CD14-positive monocyte (primary cell): Measurements from ENCODE around the gene SLC38A6. TPM values are rescaled to one million over a fixed set of nuclear protein-coding genes. Genes with fewer than 3 reads are reported as not detected.
"Not testable (repeated sequence)": the region's sequence is repeated elsewhere in the genome, so short reads cannot be mapped to it uniquely, and the experiment has no call there.

Source experiments
- DNase-seq, 3 donors: peaks; one replicate each; pipeline ENCODE4 v3.0.0-alpha.2; 2011 to 2022
- H2AFZ ChIP-seq: 2 replicates; pipeline ENCODE4 v1.6.0; 2012; ENCODE audit warnings: mild to moderate bottlenecking, low read depth, low read length, inconsistent platforms; ENCODE audit not compliant: insufficient read depth, poor library complexity, severe bottlenecking
- H3K27ac ChIP-seq, 2 donors: 1 replicate in 1 of 2; 2 replicates in 1 of 2; pipeline ENCODE4 v1.5.1; 2012 to 2013; ENCODE audit warnings: low read length in 2 of 2, control low read depth in 1 of 2, inconsistent platforms in 1 of 2, low read depth in 1 of 2, mild to moderate bottlenecking in 1 of 2
- H3K27me3 ChIP-seq, 2 donors: one replicate each; pipeline versions ENCODE4 v1.6.0 to v1.6.1; 2011 to 2013; ENCODE audit warnings: low read length in 2 of 2; ENCODE audit not compliant: control insufficient read depth in 2 of 2, insufficient read depth in 2 of 2
- H3K36me3 ChIP-seq, 2 donors: replicated peaks in 1 of 2; 1 replicate in 1 of 2; 2 replicates in 1 of 2; pipeline versions ENCODE4 v1.5.1 to v1.6.1; 2012 to 2013; ENCODE audit warnings: low read length in 2 of 2, control low read depth in 1 of 2, inconsistent platforms in 1 of 2, mild to moderate bottlenecking in 1 of 2; ENCODE audit not compliant: insufficient read depth in 2 of 2, control insufficient read depth in 1 of 2
- H3K4me1 ChIP-seq, 2 donors: 1 replicate in 1 of 2; 2 replicates in 1 of 2; pipeline versions ENCODE4 v1.5.1 to v1.6.1; 2012 to 2013; ENCODE audit warnings: low read length in 2 of 2, control low read depth in 1 of 2, inconsistent platforms in 1 of 2, mild to moderate bottlenecking in 1 of 2, moderate library complexity in 1 of 2; ENCODE audit not compliant: insufficient read depth in 2 of 2, control insufficient read depth in 1 of 2
- H3K4me2 ChIP-seq: replicated peaks from 2 replicates; pipeline ENCODE3; 2012; ENCODE audit warnings: low read length, moderate library complexity, mild to moderate bottlenecking; ENCODE audit not compliant: poor library complexity, severe bottlenecking; ENCODE audit errors: extremely low read depth
- H3K4me3 ChIP-seq, 3 experiments: fragments of 200-600 bp in 1 of 3; sonication (generic) in 1 of 3; replicated peaks in 1 of 3; 1 replicate in 2 of 3; 2 replicates in 1 of 3; pipeline ENCODE4 v1.5.1; 2011 to 2013; ENCODE audit warnings: low read length in 3 of 3, mild to moderate bottlenecking in 3 of 3, control low read depth in 2 of 3, low read depth in 2 of 3, inconsistent platforms in 1 of 3, moderate library complexity in 1 of 3
- H3K79me2 ChIP-seq: 2 replicates; pipeline ENCODE4 v1.6.0; 2012; ENCODE audit warnings: mild to moderate bottlenecking, control low read depth, inconsistent platforms, low read length, moderate library complexity; ENCODE audit not compliant: insufficient read depth
- H3K9ac ChIP-seq: 2 replicates; pipeline ENCODE4 v1.6.0; 2017; ENCODE audit warnings: low read length, mild to moderate bottlenecking; ENCODE audit not compliant: insufficient read depth, poor library complexity, severe bottlenecking
- H3K9me3 ChIP-seq, 2 donors: replicated peaks in 1 of 2; 1 replicate in 1 of 2; 2 replicates in 1 of 2; pipeline versions ENCODE4 v1.5.1 to v1.6.1; 2012 to 2013; ENCODE audit warnings: low read length in 2 of 2, control low read depth in 1 of 2; ENCODE audit not compliant: control insufficient read depth in 1 of 2, insufficient read depth in 1 of 2
- H4K20me1 ChIP-seq: 2 replicates; pipeline ENCODE4 v1.6.0; 2012; ENCODE audit warnings: mild to moderate bottlenecking, low read length, control low read depth, moderate library complexity; ENCODE audit not compliant: insufficient read depth
- H3K27ac Mint-ChIP-seq, 7 donors: one replicate each; pipeline ENCODE4 v1.8.0; 2020; ENCODE audit warnings: mild to moderate bottlenecking in 7 of 7, mixed read lengths in 7 of 7, moderate library complexity in 6 of 7, inconsistent platforms in 2 of 7
- H3K27me3 Mint-ChIP-seq, 3 donors: one replicate each; pipeline ENCODE4 v1.8.0; 2021 to 2022; ENCODE audit warnings: low read depth in 3 of 3, mild to moderate bottlenecking in 3 of 3, mixed read lengths in 3 of 3, moderate library complexity in 3 of 3, inconsistent platforms in 1 of 3
- H3K36me3 Mint-ChIP-seq, 2 donors: one replicate each; pipeline ENCODE4 v1.8.0; 2020; ENCODE audit warnings: mixed read lengths in 2 of 2, inconsistent platforms in 1 of 2, mild to moderate bottlenecking in 1 of 2
- H3K4me1 Mint-ChIP-seq: one replicate; pipeline ENCODE4 v1.8.0; 2020; ENCODE audit warnings: mild to moderate bottlenecking, mixed read lengths
- H3K4me3 Mint-ChIP-seq, 2 donors: one replicate each; pipeline ENCODE4 v1.8.0; 2020; ENCODE audit warnings: mild to moderate bottlenecking in 2 of 2, mixed read lengths in 2 of 2, moderate library complexity in 1 of 2
- H3K9me3 Mint-ChIP-seq, 7 donors: one replicate each; pipeline ENCODE4 v1.8.0; 2020 to 2022; ENCODE audit warnings: mixed read lengths in 7 of 7, mild to moderate bottlenecking in 6 of 7, moderate library complexity in 6 of 7, inconsistent platforms in 2 of 7
- CTCF ChIP-seq: fragments of 200-600 bp; IDR thresholded peaks from one replicate; pipeline ENCODE4 v1.8.0; 2022; ENCODE audit warnings: antibody characterized with exemption, mild to moderate bottlenecking
- WGBS: methylation state at CpG from one replicate; pipeline ENCODE4 v1.1.5; 2013; ENCODE audit warnings: missing lambda C conversion rate; ENCODE audit not compliant: insufficient coverage; 5-methylcytosine and 5-hydroxymethylcytosine counted together
- intact Hi-C, 2 donors: fragments of 100-400 bp; cut with micrococcal nuclease; formaldehyde crosslinking; loops; one replicate each; pipeline versions ENCODE4 v1.15.0 to v1.15.1; 2023
- polyA plus RNA-seq, 3 donors: library from polyadenylated mRNA; depleted of rRNA in 1 of 3; unstranded in 2 of 3; stranded (reverse) in 1 of 3; fragments of 300-500 nt in 2 of 3; fragments of >200 nt in 1 of 3; fragmentation: Illumina TruSeq in 2 of 3; gene quantifications; 1 replicate in 2 of 3; 2 replicates in 1 of 3; pipeline ENCODE4 v1.2.3, GENCODE V29; 2012 to 2021

The SLC38A6 gene
- polyA plus RNA-seq, 3 donors = 10.3 to 15.9 (median 14.0) TPM

GRCh38 chr14:61064856-61065255, 83.8 kb downstream of the SLC38A6 start:
- peaks cover 6 to 16% of the 10 kb centered on the region in 2 donors for H3K36me3 Mint-ChIP-seq
- no peak for DNase-seq
- Histone ChIP-seq H3K36me3 (no peaks in the 10 kb centered on the region), H3K9me3 (no peaks in the 10 kb centered on the region), H4K20me1 (no peaks in the 10 kb centered on the region), H3K4me3 (no peak overlapping the region), H3K4me1 (no peaks in the 10 kb centered on the region), H3K79me2 (no peaks in the 10 kb centered on the region), H3K27ac (no peak overlapping the region), H3K27me3 (no peaks in the 10 kb centered on the region), H3K9ac (no peak overlapping the region), H3K4me2 (no peak overlapping the region), H2AFZ (no peak overlapping the region)
- peaks cover 0 to 9% (median 2%) of the 10 kb centered on the region in 7 donors for H3K9me3 Mint-ChIP-seq
- intact Hi-C loops = no loop called here
- no peak overlapping the region for H3K27ac Mint-ChIP-seq
- TF ChIP-seq CTCF = no peak
- WGBS = no CpG with 5 or more reads among the region's 4 CpGs
- no peaks in the 10 kb centered on the region for H3K27me3 Mint-ChIP-seq
- H3K4me1 Mint-ChIP-seq = no peaks in the 10 kb centered on the region
- H3K4me3 Mint-ChIP-seq = no peak overlapping the region

GRCh38 chr14:61065656-61066055, 84.6 kb downstream of the SLC38A6 start:
- no peak overlapping the region for H3K4me3 Mint-ChIP-seq
- no peak overlapping the region for H3K4me3 ChIP-seq
- no peaks in the 10 kb centered on the region for H3K27me3 ChIP-seq
- no peak overlapping the region for H2AFZ ChIP-seq
- no peaks in the 10 kb centered on the region for H3K9me3 ChIP-seq
- intact Hi-C loops = no loop called here
- H3K27ac ChIP-seq = no peak overlapping the region
- no peaks in the 10 kb centered on the region for H3K27me3 Mint-ChIP-seq
- no peaks in the 10 kb centered on the region for H3K79me2 ChIP-seq
- H3K36me3 Mint-ChIP-seq = peaks cover 6 to 16% of the 10 kb centered on the region in 2 donors
- H3K27ac Mint-ChIP-seq = no peak overlapping the region
- DNase-seq = no peak
- peaks cover 0 to 10% (median 2%) of the 10 kb centered on the region in 7 donors for H3K9me3 Mint-ChIP-seq
- no peak for TF ChIP-seq CTCF
- H3K4me1 ChIP-seq = no peaks in the 10 kb centered on the region
- no peak overlapping the region for H3K4me2 ChIP-seq
- no peaks in the 10 kb centered on the region for H3K36me3 ChIP-seq
- H4K20me1 ChIP-seq = no peaks in the 10 kb centered on the region
- no peaks in the 10 kb centered on the region for H3K4me1 Mint-ChIP-seq
- H3K9ac ChIP-seq = no peak overlapping the region

GRCh38 chr14:61072442-61072841, 91.4 kb downstream of the SLC38A6 start:
- H4K20me1 ChIP-seq, H3K27me3 ChIP-seq, H3K36me3 ChIP-seq, H3K36me3 Mint-ChIP-seq, H3K27ac ChIP-seq, H3K9ac ChIP-seq, H3K79me2 ChIP-seq, intact Hi-C loops, H3K4me2 ChIP-seq, DNase-seq, H3K9me3 ChIP-seq, H3K4me3 Mint-ChIP-seq, H3K4me3 ChIP-seq, H3K9me3 Mint-ChIP-seq, H2AFZ ChIP-seq, H3K27me3 Mint-ChIP-seq: not testable (repeated sequence)
- H3K4me1 ChIP-seq = peaks cover 4 to 11% of the 10 kb centered on the region in 2 donors
- Mint-ChIP-seq H3K27ac (peak overlapping the region in 3 of 7 donors; percentile 7 to 52 (median 27)), H3K4me1 (peaks cover 13% of the 10 kb centered on the region)
